Keratinocyte (primary cell): ENCODE results near the gene CYP19A1. TPM values are rescaled to one million over a fixed set of nuclear protein-coding genes. Genes with fewer than 3 reads are reported as not detected.

ENCODE experiments used
- DNase-seq: peaks from one replicate; pipeline ENCODE4 v3.0.0-alpha.2; 2011; ENCODE audit warnings: low read depth, missing footprints, low spot score
- FAIRE-seq: peaks from 2 replicates; lab custom pipeline; 2011; peaks lifted over from hg19 to GRCh38; lab: Jason Lieb, UNC
- H2AFZ ChIP-seq: 2 replicates; pipeline ENCODE4 v1.6.0; 2012; ENCODE audit warnings: low read length, control low read depth, inconsistent platforms; ENCODE audit not compliant: control insufficient read depth
- H3K27ac ChIP-seq: 2 replicates; pipeline ENCODE4 v1.5.1; 2011; ENCODE audit warnings: low read length; ENCODE audit not compliant: control insufficient read depth, insufficient read depth
- H3K27me3 ChIP-seq: 3 replicates; pipeline ENCODE4 v1.6.0; 2011; ENCODE audit warnings: low read length; ENCODE audit not compliant: control insufficient read depth, insufficient read depth; ENCODE audit errors: extremely low read depth
- H3K36me3 ChIP-seq, 2 experiments: 2 replicates in 1 of 2; 3 replicates in 1 of 2; pipeline ENCODE4 v1.5.1; 2011; ENCODE audit warnings: low read length in 2 of 2, mild to moderate bottlenecking in 1 of 2; ENCODE audit not compliant: control insufficient read depth in 2 of 2, insufficient read depth in 2 of 2; ENCODE audit errors: extremely low read depth in 1 of 2
- H3K4me1 ChIP-seq: 3 replicates; pipeline ENCODE4 v1.5.1; 2011; ENCODE audit warnings: low read length; ENCODE audit not compliant: control insufficient read depth, insufficient read depth; ENCODE audit errors: extremely low read depth
- H3K4me2 ChIP-seq: 3 replicates; pipeline ENCODE4 v1.6.0; 2011; ENCODE audit warnings: low read depth, low read length; ENCODE audit not compliant: control insufficient read depth, insufficient read depth; ENCODE audit errors: extremely low read depth
- H3K4me3 ChIP-seq, 3 experiments: fragments of 200-600 bp in 1 of 3; sonication (generic) in 1 of 3; 2 replicates in 2 of 3; 3 replicates in 1 of 3; pipeline ENCODE4 v1.5.1; 2011 to 2016; ENCODE audit warnings: low read length in 3 of 3, mild to moderate bottlenecking in 3 of 3, control low read depth in 2 of 3, inconsistent platforms in 1 of 3, low read depth in 1 of 3, mixed read lengths in 1 of 3, mixed run types in 1 of 3, moderate library complexity in 1 of 3; ENCODE audit not compliant: control insufficient read depth in 2 of 3, insufficient read depth in 2 of 3; ENCODE audit errors: extremely low read depth in 1 of 3
- H3K79me2 ChIP-seq: 2 replicates; pipeline ENCODE4 v1.6.0; 2012; ENCODE audit warnings: low read length; ENCODE audit not compliant: control insufficient read depth, insufficient read depth
- H3K9ac ChIP-seq: 3 replicates; pipeline ENCODE4 v1.6.0; 2011; ENCODE audit warnings: low read length; ENCODE audit not compliant: control insufficient read depth, insufficient read depth; ENCODE audit errors: extremely low read depth
- H3K9me1 ChIP-seq: 3 replicates; pipeline ENCODE4 v1.6.0; 2011; ENCODE audit warnings: low read length; ENCODE audit not compliant: control insufficient read depth, insufficient read depth; ENCODE audit errors: extremely low read depth
- H3K9me3 ChIP-seq: 2 replicates; pipeline ENCODE4 v1.5.1; 2012; ENCODE audit warnings: low read depth, low read length; ENCODE audit not compliant: control insufficient read depth
- H4K20me1 ChIP-seq: 3 replicates; pipeline ENCODE4 v1.6.0; 2011; ENCODE audit warnings: low read length; ENCODE audit not compliant: control insufficient read depth, insufficient read depth; ENCODE audit errors: extremely low read depth
- CTCF ChIP-seq, 3 experiments: IDR thresholded peaks in 1 of 3; conservative IDR thresholded peaks in 1 of 3; optimal IDR thresholded peaks in 1 of 3; 2 replicates in 2 of 3; 3 replicates in 1 of 3; pipeline versions ENCODE3 to v1.5.1; 2011; ENCODE audit warnings: low read length in 3 of 3, mild to moderate bottlenecking in 3 of 3, moderate library complexity in 2 of 3, control low read depth in 1 of 3, inconsistent platforms in 1 of 3; ENCODE audit not compliant: insufficient read depth in 2 of 3; ENCODE audit errors: extremely low read depth in 1 of 3
- EZH2 ChIP-seq: IDR thresholded peaks from one replicate; pipeline ENCODE4 v1.6.1; 2012; ENCODE audit warnings: inconsistent platforms, mild to moderate bottlenecking, low read length, moderate library complexity
- dilution Hi-C: fragments of 300-500 bp; cut with MboI; formaldehyde crosslinking; loops from one replicate; pipeline ENCODE4 v1.7.0; 2020; ENCODE audit warnings: low sequenced_read_pairs; ENCODE audit not compliant: extremely low pct_ligation_motif_present
- polyA plus RNA-seq, 5 experiments: library from polyadenylated mRNA; depleted of rRNA in 3 of 5; stranded (reverse) in 3 of 5; stranded (forward) in 1 of 5; unstranded in 1 of 5; fragments of >200 nt; gene quantifications; 1 replicate in 1 of 5; 2 replicates in 3 of 5; 3 replicates in 1 of 5; pipeline versions ENCODE4 v1.2.1 to v1.2.3, GENCODE V29; 2011 to 2012; ENCODE audit warnings: missing spikeins in 2 of 5, low read depth in 1 of 5, low replicate concordance in 1 of 5
- small RNA-seq, 3 experiments: library from RNA; depleted of rRNA; stranded (forward); fragments of <200 nt; gene quantifications; one replicate each; pipeline ENCODE3, GENCODE V24; 2012; ENCODE audit warnings: low read depth in 3 of 3, low replicate concordance in 1 of 3; ENCODE audit not compliant: insufficient read length in 3 of 3

The CYP19A1 gene
- polyA plus RNA-seq, 1 donor (not counting 4 experiments of a cell fraction or from before 2014, with no cell fraction given) = not detected

- FAIRE-seq = no peak
- Histone ChIP-seq H4K20me1 (no peaks in the 10 kb centered on the region), H3K9ac (no peak overlapping the region), H3K9me1 (no peaks in the 10 kb centered on the region), H3K4me1 (no peaks in the 10 kb centered on the region), H3K79me2 (no peaks in the 10 kb centered on the region), H2AFZ (no peak overlapping the region), H3K27ac (no peak overlapping the region), H3K9me3 (no peaks in the 10 kb centered on the region), H3K4me3 (no peak overlapping the region), H3K4me2 (no peak overlapping the region), H3K36me3 (no peaks in the 10 kb centered on the region), H3K27me3 (peaks cover 10% of the 10 kb centered on the region)
- no peak for DNase-seq
- dilution Hi-C loops = no loop called here
- TF ChIP-seq CTCF (optimal IDR thresholded peaks at IDR 0.05 in 1 of 3, IDR thresholded peaks at IDR 0.05 in 1 of 3, conservative IDR thresholded peaks at IDR 0.05 in 1 of 3; ENCODE audit: extremely low read depth in 1 of 3, insufficient read depth in 2 of 3, low read length in 3 of 3) = no peak
- no peak for TF ChIP-seq EZH2
Observed at GRCh38 chr15:51161491-51162220, 176.7 kb downstream of the CYP19A1 start.

DNA sequence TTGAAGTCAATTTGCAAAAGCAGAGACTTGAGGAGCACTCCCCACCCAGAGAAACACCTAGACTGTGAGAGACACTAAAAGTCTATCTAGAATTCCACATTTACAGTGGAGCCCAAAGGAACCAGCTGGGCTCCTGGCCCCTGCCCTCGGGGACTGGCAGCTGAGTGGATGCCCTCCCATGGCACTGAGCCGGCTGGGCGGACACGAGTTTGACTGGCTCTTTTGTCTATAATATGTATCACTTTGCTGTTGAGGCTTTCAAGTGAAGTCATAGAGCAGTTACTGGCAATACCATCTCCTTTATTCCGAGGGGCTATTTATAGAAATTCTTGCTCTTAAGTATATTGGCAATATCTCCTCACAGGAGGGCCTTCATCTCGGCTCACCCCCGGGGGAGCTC, 177.9 kb downstream of the CYP19A1 start:
- FAIRE-seq = no peak
- H3K4me2 ChIP-seq = no peak overlapping the region
- dilution Hi-C loops = no loop called here

More for the DNA sequence above, 177.9 kb downstream of the CYP19A1 start:
- H3K9me3 ChIP-seq = no peaks in the 10 kb centered on the region
- no peak overlapping the region for H3K27ac ChIP-seq
- H3K4me1 ChIP-seq = no peaks in the 10 kb centered on the region
- no peak overlapping the region for H3K9ac ChIP-seq
- no peak overlapping the region for H3K4me3 ChIP-seq
- H2AFZ ChIP-seq = no peak overlapping the region
- DNase-seq = no peak
- TF ChIP-seq CTCF (optimal IDR thresholded peaks at IDR 0.05 in 1 of 3, IDR thresholded peaks at IDR 0.05 in 1 of 3, conservative IDR thresholded peaks at IDR 0.05 in 1 of 3; ENCODE audit: extremely low read depth in 1 of 3, insufficient read depth in 2 of 3, low read length in 3 of 3) (no peak), EZH2 (no peak)
- peaks cover 16% of the 10 kb centered on the region for H3K27me3 ChIP-seq
- H3K9me1 ChIP-seq = no peaks in the 10 kb centered on the region
- no peaks in the 10 kb centered on the region for H3K36me3 ChIP-seq
- no peaks in the 10 kb centered on the region for H3K79me2 ChIP-seq
- H4K20me1 ChIP-seq = no peaks in the 10 kb centered on the region

Small RNA genes within 50 kb of the gene (small RNA-seq; reads per million reads assigned to genes)
- gene AC020891.4 (0 reads per million in 3 experiments), gene MIR4713 (0 to 0.33 (median 0) reads per million in 3 experiments), gene MIR7973-1 (0 reads per million in 3 experiments)

Other genes with a start within 250 kb of the CYP19A1 start
- 0.51 to 0.85 TPM (median 0.52 TPM) in 3 replicates for gene TNFAIP8L3, start 243.7 kb downstream of the CYP19A1 start, polyA plus RNA-seq
- 0.09 TPM in 1 of 3 replicates, not detected in the others for gene GLDN, start 3.1 kb upstream of the CYP19A1 start, polyA plus RNA-seq